ENCODE measurements around the gene DEPDC5.

DNA sequence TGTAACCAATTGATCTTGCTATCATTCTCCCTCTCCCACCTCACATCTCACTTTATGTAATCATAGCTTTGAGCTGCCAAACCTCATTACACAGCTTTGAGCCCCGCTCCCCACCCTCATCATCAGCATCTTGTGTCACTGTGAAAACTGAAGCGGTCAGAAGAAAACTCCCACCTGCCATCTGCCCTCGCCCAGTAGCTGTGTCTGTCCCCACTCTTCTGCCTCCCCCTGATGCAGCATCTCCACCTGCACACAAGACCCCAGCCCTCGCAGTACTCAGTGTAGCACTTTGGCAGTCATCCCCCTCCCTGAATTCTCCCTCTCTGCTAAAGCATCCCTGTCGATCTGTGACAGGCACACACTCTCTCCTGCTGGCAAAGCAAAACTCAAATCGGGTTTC, 130.2 kb downstream of the DEPDC5 start:
- TF ChIP-seq, protein P1, sequence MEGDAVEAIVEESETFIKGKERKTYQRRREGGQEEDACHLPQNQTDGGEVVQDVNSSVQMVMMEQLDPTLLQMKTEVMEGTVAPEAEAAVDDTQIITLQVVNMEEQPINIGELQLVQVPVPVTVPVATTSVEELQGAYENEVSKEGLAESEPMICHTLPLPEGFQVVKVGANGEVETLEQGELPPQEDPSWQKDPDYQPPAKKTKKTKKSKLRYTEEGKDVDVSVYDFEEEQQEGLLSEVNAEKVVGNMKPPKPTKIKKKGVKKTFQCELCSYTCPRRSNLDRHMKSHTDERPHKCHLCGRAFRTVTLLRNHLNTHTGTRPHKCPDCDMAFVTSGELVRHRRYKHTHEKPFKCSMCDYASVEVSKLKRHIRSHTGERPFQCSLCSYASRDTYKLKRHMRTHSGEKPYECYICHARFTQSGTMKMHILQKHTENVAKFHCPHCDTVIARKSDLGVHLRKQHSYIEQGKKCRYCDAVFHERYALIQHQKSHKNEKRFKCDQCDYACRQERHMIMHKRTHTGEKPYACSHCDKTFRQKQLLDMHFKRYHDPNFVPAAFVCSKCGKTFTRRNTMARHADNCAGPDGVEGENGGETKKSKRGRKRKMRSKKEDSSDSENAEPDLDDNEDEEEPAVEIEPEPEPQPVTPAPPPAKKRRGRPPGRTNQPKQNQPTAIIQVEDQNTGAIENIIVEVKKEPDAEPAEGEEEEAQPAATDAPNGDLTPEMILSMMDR (conservative IDR thresholded peaks at IDR 0.05): no peak
- TF ChIP-seq EZH2 (IDR thresholded peaks at IDR 0.05; ENCODE audit: low read depth): no peak

All from PC-9 (cell line).